Upper lobe of left lung (tissue), 4 donors: ENCODE measurements around the gene NBPF1.
"Not testable (repeated sequence)": the region's sequence is repeated elsewhere in the genome, so short reads cannot be mapped to it uniquely, and the experiment has no call there.

Source experiments
- CTCF ChIP-seq, 6 experiments: fragments of 450-650 bp in 4 of 6; fragments of 200-600 bp in 2 of 6; sonication (generic) in 2 of 6; IDR thresholded peaks; one replicate each; pipeline ENCODE4 v1.5.1; 2016 to 2019; ENCODE audit warnings: antibody characterized with exemption in 6 of 6
- EP300 ChIP-seq, 4 donors: sonication (generic); formaldehyde crosslinking; IDR thresholded peaks; one replicate each; pipeline ENCODE4 v1.5.1; 2017; ENCODE audit warnings: antibody characterized with exemption in 4 of 4, control low read depth in 2 of 4
- POLR2A ChIP-seq, 4 donors: fragments of 450-650 bp; IDR thresholded peaks; one replicate each; pipeline ENCODE4 v1.5.1; 2016 to 2017; ENCODE audit warnings: antibody characterized with exemption in 4 of 4, mild to moderate bottlenecking in 2 of 4
- POLR2AphosphoS5 ChIP-seq, 2 donors: sonication (generic); formaldehyde crosslinking; IDR thresholded peaks; one replicate each; pipeline ENCODE4 v1.5.1; 2017; ENCODE audit warnings: antibody characterized with exemption in 2 of 2

- not testable (repeated sequence) for TF ChIP-seq CTCF, EP300, POLR2A, POLR2AphosphoS5 (IDR thresholded peaks at IDR 0.05)
Measured at GRCh38 chr1:16600855-16601786, 12.2 kb downstream of the NBPF1 start.
